Neural cell (in vitro differentiated cells): Measurements from ENCODE around the gene RPS6KC1. TPM values are rescaled to one million over a fixed set of nuclear protein-coding genes. Genes with fewer than 3 reads are reported as not detected.
"Not testable (repeated sequence)": the region's sequence is repeated elsewhere in the genome, so short reads cannot be mapped to it uniquely, and the experiment has no call there.

ENCODE experiments used
- H2AFZ ChIP-seq: fragments of 200-600, 300-800 bp; sonication (generic), shearing (Covaris generic); 2 replicates; pipeline ENCODE4 v1.6.0; 2014; ENCODE audit warnings: low read depth, mild to moderate bottlenecking, antibody characterized with exemption, low read length, moderate library complexity
- H3F3A ChIP-seq: fragments of 200-600 bp; shearing (Covaris generic); 2 replicates; pipeline ENCODE4 v1.6.1; 2016; ENCODE audit warnings: mild to moderate bottlenecking, moderate library complexity, mixed read lengths, antibody characterized with exemption, low read length; ENCODE audit not compliant: insufficient read depth, poor library complexity, severe bottlenecking
- H3K27ac ChIP-seq: fragments of 200-600, 300-800 bp; sonication (generic), shearing (Covaris generic); 2 replicates; pipeline ENCODE4 v1.5.1; 2014; ENCODE audit warnings: mild to moderate bottlenecking, low read length, moderate library complexity
- H3K27me3 ChIP-seq: fragments of 300-800, 200-600 bp; sonication (generic), shearing (Covaris generic); 2 replicates; pipeline ENCODE4 v1.6.0; 2014; ENCODE audit warnings: mild to moderate bottlenecking, low read depth, low read length, moderate library complexity; ENCODE audit not compliant: insufficient read depth
- H3K36me3 ChIP-seq: fragments of 300-800, 200-600 bp; sonication (generic), shearing (Covaris generic); 2 replicates; pipeline ENCODE4 v1.5.1; 2014; ENCODE audit warnings: mild to moderate bottlenecking, antibody characterized with exemption, low read length, moderate library complexity; ENCODE audit not compliant: insufficient read depth
- H3K4me2 ChIP-seq: fragments of 300-800, 200-600 bp; sonication (generic), shearing (Covaris generic); 2 replicates; pipeline ENCODE4 v1.6.0; 2014; ENCODE audit warnings: mild to moderate bottlenecking, low read length
- H3K4me3 ChIP-seq: fragments of 300-800, 200-600 bp; sonication (generic), shearing (Covaris generic); 2 replicates; pipeline ENCODE4 v1.5.1; 2014; ENCODE audit warnings: mild to moderate bottlenecking, low read length, moderate library complexity
- H3K79me2 ChIP-seq: fragments of 200-600 bp; shearing (Covaris generic); replicated peaks from 2 replicates; pipeline ENCODE4 v1.6.0; 2014; ENCODE audit warnings: mild to moderate bottlenecking, low read length, moderate library complexity; ENCODE audit not compliant: insufficient read depth
- H3K9ac ChIP-seq: fragments of 300-800, 200-600 bp; sonication (generic), shearing (Covaris generic); 2 replicates; pipeline ENCODE4 v1.6.1; 2016; ENCODE audit warnings: mild to moderate bottlenecking, low read length, mixed read lengths
- H3K9me2 ChIP-seq: fragments of 200-600 bp; shearing (Covaris generic); 2 replicates; pipeline ENCODE4 v1.6.1; 2016; ENCODE audit warnings: mild to moderate bottlenecking, low read length, mixed read lengths; ENCODE audit not compliant: insufficient read depth
- H3K9me3 ChIP-seq: fragments of 200-600, 300-800 bp; sonication (generic), shearing (Covaris generic); 2 replicates; pipeline ENCODE4 v1.6.1; 2016; ENCODE audit warnings: mild to moderate bottlenecking, mixed run types, low read length, moderate library complexity, mixed read lengths
- H4K20me1 ChIP-seq: fragments of 200-600 bp; shearing (Covaris generic); 2 replicates; pipeline ENCODE4 v1.6.1; 2016; ENCODE audit warnings: mild to moderate bottlenecking, mixed run types; ENCODE audit not compliant: insufficient read depth
- EP300 ChIP-seq: fragments of 450-650 bp; conservative IDR thresholded peaks from 2 replicates; pipeline ENCODE4 v1.6.1; 2014; ENCODE audit warnings: antibody characterized with exemption, mild to moderate bottlenecking, moderate library complexity; ENCODE audit not compliant: poor library complexity, severe bottlenecking
- EZH2 ChIP-seq: fragments of 200-600, 300-800 bp; shearing (Covaris generic), sonication (generic); IDR thresholded peaks from 2 replicates; pipeline ENCODE4 v1.6.1; 2014; ENCODE audit warnings: antibody characterized with exemption, low read length, borderline replicate concordance, mild to moderate bottlenecking; ENCODE audit not compliant: insufficient read depth, poor library complexity, severe bottlenecking
- MXI1 ChIP-seq: fragments of 450-650 bp; conservative IDR thresholded peaks from 2 replicates; pipeline ENCODE4 v1.6.1; 2014; ENCODE audit warnings: antibody characterized with exemption, mild to moderate bottlenecking; ENCODE audit not compliant: poor library complexity, severe bottlenecking
- POLR2AphosphoS5 ChIP-seq: IDR thresholded peaks from 2 replicates; pipeline ENCODE4 v1.6.1; 2012
- RAD21 ChIP-seq: fragments of 450-650 bp; conservative IDR thresholded peaks from 2 replicates; pipeline ENCODE4 v1.6.1; 2014; ENCODE audit warnings: antibody characterized with exemption, mild to moderate bottlenecking, moderate library complexity
- SMC3 ChIP-seq: fragments of 450-650 bp; conservative IDR thresholded peaks from 2 replicates; pipeline ENCODE4 v1.6.1; 2014; ENCODE audit warnings: antibody characterized with exemption, mild to moderate bottlenecking, moderate library complexity; ENCODE audit not compliant: poor library complexity
- TAF1 ChIP-seq: IDR thresholded peaks from 2 replicates; pipeline ENCODE4 v1.6.1; 2012; ENCODE audit warnings: low read depth
- polyA plus RNA-seq: library from polyadenylated mRNA; depleted of rRNA; stranded (reverse); fragments of >200 nt; gene quantifications from 2 replicates; pipeline ENCODE4 v1.2.3, GENCODE V29; 2014
- TF ChIP-seq, protein P1 (sequence below): IDR thresholded peaks from 2 replicates; pipeline ENCODE4 v1.6.1; 2012; ENCODE audit warnings: borderline replicate concordance
- TF ChIP-seq, protein P2 (sequence below): fragments of 450-650 bp; IDR thresholded peaks from 2 replicates; pipeline ENCODE4 v1.5.1; 2014; ENCODE audit warnings: antibody characterized with exemption, mild to moderate bottlenecking, moderate library complexity; ENCODE audit not compliant: poor library complexity, severe bottlenecking

The RPS6KC1 gene
- polyA plus RNA-seq, 1 donor from 2014 or later, result 28.1 TPM

DNA sequence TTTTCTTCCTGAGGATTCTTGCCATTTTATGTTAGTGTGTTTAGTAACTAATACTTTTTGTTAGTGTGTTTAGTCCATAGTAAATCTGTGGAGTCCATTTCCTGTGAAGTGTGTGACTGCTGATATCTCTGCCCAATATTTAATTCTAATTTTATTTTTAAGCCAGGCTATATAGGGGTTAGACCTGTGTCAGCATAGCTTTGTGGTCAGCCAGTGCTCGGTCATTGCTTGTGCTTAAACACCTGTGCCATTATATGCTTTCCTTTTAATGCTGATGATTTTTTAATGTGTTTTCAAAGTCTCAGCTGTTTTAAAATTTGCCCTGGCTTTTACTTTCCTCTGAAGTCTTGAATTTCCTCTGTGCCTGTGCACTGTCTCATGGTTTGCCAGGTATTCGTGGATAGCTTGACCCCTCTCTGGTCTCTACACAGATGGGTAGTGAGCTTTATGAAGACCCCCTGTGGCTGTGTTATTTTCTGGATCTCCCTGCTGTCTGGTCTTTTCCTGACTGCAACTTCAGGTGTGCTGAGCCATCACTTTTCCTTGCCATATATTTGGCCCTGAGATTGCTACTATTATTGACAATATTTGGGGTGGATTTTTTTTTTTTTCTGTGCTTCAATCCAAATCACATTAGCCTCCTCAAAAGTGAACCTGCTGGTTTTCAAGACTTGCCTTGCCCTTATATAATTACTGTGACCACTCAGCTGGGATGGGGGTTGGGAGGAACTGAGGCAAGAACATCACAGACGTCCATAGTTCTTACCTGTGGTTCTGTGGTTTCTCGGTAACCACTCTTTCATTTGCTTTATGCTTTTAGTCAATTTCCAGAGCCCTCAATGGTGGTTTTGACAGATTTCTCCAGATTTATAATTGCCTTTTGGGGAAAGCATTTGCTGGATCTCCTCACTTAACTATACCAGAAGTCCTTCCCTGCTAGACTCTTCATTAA, 59.6 kb downstream of the RPS6KC1 start:
- no peak overlapping the region for H3K4me3 ChIP-seq
- no peaks in the 10 kb centered on the region for H3K27me3 ChIP-seq
- no peaks in the 10 kb centered on the region for H3K9me2 ChIP-seq
- H4K20me1 ChIP-seq, result no peaks in the 10 kb centered on the region
- H2AFZ ChIP-seq, result no peak overlapping the region
- no peak overlapping the region for H3K27ac ChIP-seq
- H3K79me2 ChIP-seq, result peaks cover 3% of the 10 kb centered on the region
- H3F3A ChIP-seq, result no peaks in the 10 kb centered on the region
- no peak overlapping the region for H3K4me2 ChIP-seq
- no peaks in the 10 kb centered on the region for H3K9me3 ChIP-seq
- TF ChIP-seq RAD21 (no peak), POLR2AphosphoS5 (no peak), TAF1 (no peak), MXI1 (no peak), EZH2 (no peak)
- H3K36me3 ChIP-seq, result no peaks in the 10 kb centered on the region
- H3K9ac ChIP-seq, result no peak overlapping the region

DNA sequence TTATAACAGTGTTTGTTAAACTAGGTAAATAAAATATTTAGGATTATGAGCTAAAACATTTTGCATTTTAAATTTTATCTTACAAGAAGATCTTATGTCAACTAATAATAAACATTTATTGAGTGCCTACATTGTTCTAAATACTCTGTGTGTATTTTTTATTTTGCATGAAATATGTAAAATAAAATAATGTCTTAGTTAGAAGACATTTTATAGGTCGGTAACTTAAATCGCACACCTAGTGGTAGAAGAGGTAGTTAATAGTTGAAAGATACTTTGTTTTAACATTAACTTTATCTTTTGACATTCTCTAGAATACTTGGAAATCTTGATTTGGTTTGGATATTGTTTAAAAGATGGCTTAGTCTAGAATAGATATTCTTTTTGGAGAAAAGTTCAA, 60.5 kb downstream of the RPS6KC1 start:
- Histone ChIP-seq H3K27me3 (no peaks in the 10 kb centered on the region), H2AFZ (no peak overlapping the region), H3K4me2 (no peak overlapping the region), H4K20me1 (no peaks in the 10 kb centered on the region), H3K27ac (no peak overlapping the region), H3F3A (no peaks in the 10 kb centered on the region), H3K9ac (no peak overlapping the region), H3K36me3 (no peaks in the 10 kb centered on the region), H3K79me2 (peaks cover 3% of the 10 kb centered on the region), H3K4me3 (no peak overlapping the region), H3K9me2 (no peaks in the 10 kb centered on the region), H3K9me3 (no peaks in the 10 kb centered on the region)
- no peak for TF ChIP-seq RAD21
- no peak for TF ChIP-seq TAF1
- no peak for TF ChIP-seq MXI1
- TF ChIP-seq EP300, result no peak
- TF ChIP-seq, protein P1, sequence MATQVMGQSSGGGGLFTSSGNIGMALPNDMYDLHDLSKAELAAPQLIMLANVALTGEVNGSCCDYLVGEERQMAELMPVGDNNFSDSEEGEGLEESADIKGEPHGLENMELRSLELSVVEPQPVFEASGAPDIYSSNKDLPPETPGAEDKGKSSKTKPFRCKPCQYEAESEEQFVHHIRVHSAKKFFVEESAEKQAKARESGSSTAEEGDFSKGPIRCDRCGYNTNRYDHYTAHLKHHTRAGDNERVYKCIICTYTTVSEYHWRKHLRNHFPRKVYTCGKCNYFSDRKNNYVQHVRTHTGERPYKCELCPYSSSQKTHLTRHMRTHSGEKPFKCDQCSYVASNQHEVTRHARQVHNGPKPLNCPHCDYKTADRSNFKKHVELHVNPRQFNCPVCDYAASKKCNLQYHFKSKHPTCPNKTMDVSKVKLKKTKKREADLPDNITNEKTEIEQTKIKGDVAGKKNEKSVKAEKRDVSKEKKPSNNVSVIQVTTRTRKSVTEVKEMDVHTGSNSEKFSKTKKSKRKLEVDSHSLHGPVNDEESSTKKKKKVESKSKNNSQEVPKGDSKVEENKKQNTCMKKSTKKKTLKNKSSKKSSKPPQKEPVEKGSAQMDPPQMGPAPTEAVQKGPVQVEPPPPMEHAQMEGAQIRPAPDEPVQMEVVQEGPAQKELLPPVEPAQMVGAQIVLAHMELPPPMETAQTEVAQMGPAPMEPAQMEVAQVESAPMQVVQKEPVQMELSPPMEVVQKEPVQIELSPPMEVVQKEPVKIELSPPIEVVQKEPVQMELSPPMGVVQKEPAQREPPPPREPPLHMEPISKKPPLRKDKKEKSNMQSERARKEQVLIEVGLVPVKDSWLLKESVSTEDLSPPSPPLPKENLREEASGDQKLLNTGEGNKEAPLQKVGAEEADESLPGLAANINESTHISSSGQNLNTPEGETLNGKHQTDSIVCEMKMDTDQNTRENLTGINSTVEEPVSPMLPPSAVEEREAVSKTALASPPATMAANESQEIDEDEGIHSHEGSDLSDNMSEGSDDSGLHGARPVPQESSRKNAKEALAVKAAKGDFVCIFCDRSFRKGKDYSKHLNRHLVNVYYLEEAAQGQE, result no peak
- no peak for TF ChIP-seq EZH2
- no peak for TF ChIP-seq SMC3
- TF ChIP-seq POLR2AphosphoS5, result no peak
- TF ChIP-seq, protein P2, sequence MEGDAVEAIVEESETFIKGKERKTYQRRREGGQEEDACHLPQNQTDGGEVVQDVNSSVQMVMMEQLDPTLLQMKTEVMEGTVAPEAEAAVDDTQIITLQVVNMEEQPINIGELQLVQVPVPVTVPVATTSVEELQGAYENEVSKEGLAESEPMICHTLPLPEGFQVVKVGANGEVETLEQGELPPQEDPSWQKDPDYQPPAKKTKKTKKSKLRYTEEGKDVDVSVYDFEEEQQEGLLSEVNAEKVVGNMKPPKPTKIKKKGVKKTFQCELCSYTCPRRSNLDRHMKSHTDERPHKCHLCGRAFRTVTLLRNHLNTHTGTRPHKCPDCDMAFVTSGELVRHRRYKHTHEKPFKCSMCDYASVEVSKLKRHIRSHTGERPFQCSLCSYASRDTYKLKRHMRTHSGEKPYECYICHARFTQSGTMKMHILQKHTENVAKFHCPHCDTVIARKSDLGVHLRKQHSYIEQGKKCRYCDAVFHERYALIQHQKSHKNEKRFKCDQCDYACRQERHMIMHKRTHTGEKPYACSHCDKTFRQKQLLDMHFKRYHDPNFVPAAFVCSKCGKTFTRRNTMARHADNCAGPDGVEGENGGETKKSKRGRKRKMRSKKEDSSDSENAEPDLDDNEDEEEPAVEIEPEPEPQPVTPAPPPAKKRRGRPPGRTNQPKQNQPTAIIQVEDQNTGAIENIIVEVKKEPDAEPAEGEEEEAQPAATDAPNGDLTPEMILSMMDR, result no peak

DNA sequence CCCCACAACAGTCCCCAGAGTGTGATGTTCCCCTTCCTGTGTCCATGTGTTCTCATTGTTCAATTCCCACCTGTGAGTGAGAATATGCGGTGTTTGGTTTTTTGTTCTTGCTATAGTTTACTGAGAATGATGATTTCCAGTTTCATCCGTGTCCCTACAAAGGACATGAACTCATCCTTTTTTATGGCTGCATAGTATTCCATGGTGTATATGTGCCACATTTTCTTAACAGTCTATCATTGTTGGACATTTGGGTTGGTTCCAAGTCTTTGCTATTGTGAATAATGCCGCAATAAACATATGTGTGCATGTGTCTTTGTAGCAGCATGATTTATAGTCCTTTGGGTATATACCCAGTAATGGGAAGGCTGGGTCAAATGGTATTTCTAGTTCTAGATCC, 61.7 kb downstream of the RPS6KC1 start:
- H3K36me3 ChIP-seq, H4K20me1 ChIP-seq, H3K4me3 ChIP-seq, H3K79me2 ChIP-seq, H3K9ac ChIP-seq, H3K27ac ChIP-seq, H2AFZ ChIP-seq, H3K9me3 ChIP-seq, H3K4me2 ChIP-seq, H3K9me2 ChIP-seq, H3K27me3 ChIP-seq, H3F3A ChIP-seq: not testable (repeated sequence)

DNA sequence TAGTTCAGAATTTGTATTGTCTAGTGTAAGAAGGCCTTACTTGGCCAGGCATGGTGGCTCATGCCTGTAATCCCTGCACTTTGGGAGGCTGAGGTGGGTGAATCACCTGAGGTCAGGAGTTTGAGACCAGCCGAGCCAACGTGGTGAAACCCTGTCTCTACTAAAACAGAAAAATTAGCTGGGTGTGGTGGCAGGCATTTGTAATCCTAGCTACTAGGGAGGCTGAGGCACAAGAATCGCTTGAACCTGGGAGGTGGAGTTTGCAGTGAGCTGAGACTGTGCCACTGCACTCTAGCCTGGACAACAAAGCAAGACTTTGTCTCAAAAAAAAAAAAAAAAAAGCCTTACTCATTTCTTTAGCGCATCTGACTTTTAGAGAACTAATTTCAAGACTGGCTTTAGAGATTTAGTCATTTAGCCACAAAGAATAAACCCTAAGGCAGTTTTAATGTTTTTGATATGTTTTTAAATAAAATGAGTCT, 66.7 kb downstream of the RPS6KC1 start:
- H3K4me3 ChIP-seq, H3K9me3 ChIP-seq, H3K79me2 ChIP-seq, H3K4me2 ChIP-seq, H3K9me2 ChIP-seq, H3F3A ChIP-seq, H4K20me1 ChIP-seq, H3K27ac ChIP-seq, H3K9ac ChIP-seq, H2AFZ ChIP-seq, H3K36me3 ChIP-seq, H3K27me3 ChIP-seq: not testable (repeated sequence)
